Kidney (tissue), 14 donors: ENCODE results near the gene SCAANT1. TPM values are rescaled to one million over a fixed set of nuclear protein-coding genes. Genes with fewer than 3 reads are reported as not detected.

Source experiments
- DNase-seq, 5 donors: peaks; one replicate each; pipeline ENCODE4 v3.0.0-alpha.2; 2013 to 2020
- FAIRE-seq: peaks from 2 replicates; lab custom pipeline; 2012; peaks lifted over from hg19 to GRCh38; lab: Jason Lieb, UNC
- H3K27ac ChIP-seq, 2 donors: one replicate each; pipeline ENCODE4 v1.7.0; 2013; ENCODE audit warnings: low read depth in 2 of 2, low read length in 2 of 2, inconsistent platforms in 1 of 2
- H3K27me3 ChIP-seq: one replicate; pipeline ENCODE4 v1.7.1; 2013; ENCODE audit warnings: low read length, inconsistent platforms; ENCODE audit not compliant: control insufficient read depth, insufficient read depth
- H3K36me3 ChIP-seq, 3 donors: one replicate each; pipeline versions ENCODE4 v1.7.0 to v1.7.1; 2013; ENCODE audit warnings: low read length in 3 of 3, control low read depth in 1 of 3, inconsistent platforms in 1 of 3; ENCODE audit not compliant: insufficient read depth in 3 of 3, control insufficient read depth in 2 of 3
- H3K4me1 ChIP-seq, 3 donors: one replicate each; pipeline versions ENCODE4 v1.7.0 to v1.7.1; 2013; ENCODE audit warnings: low read length in 3 of 3, inconsistent platforms in 1 of 3, low read depth in 1 of 3; ENCODE audit not compliant: control insufficient read depth in 2 of 3, insufficient read depth in 2 of 3
- H3K4me3 ChIP-seq, 3 donors: one replicate each; pipeline versions ENCODE4 v1.7.0 to v1.8.1; 2013; ENCODE audit warnings: low read length in 3 of 3, control low read depth in 1 of 3, inconsistent platforms in 1 of 3
- H3K9ac ChIP-seq, 3 donors: one replicate each; pipeline versions ENCODE4 v1.7.0 to v1.7.1; 2013; ENCODE audit warnings: low read length in 3 of 3, control low read depth in 1 of 3, inconsistent platforms in 1 of 3
- H3K9me3 ChIP-seq, 3 donors: one replicate each; pipeline versions ENCODE4 v1.7.0 to v1.7.1; 2013; ENCODE audit warnings: low read length in 3 of 3, control low read depth in 1 of 3, inconsistent platforms in 1 of 3; ENCODE audit not compliant: control insufficient read depth in 2 of 3, insufficient read depth in 1 of 3
- intact Hi-C: fragments of 100-400 bp; cut with DNase I; formaldehyde crosslinking; loops from one replicate; pipeline ENCODE4 v1.11.1; 2022
- polyA plus RNA-seq: library from polyadenylated mRNA; stranded (reverse); fragments of 350-450 nt; fragmentation: Illumina TruSeq; extraction: RNeasy Lipid Tissue Mini Kit (QIAGEN cat#74804); gene quantifications from one replicate; pipeline ENCODE4 v1.2.3, GENCODE V29; 2014; ENCODE audit warnings: low read depth, low replicate concordance; ENCODE audit not compliant: insufficient read depth
- total RNA-seq: library from RNA; stranded (reverse); fragmentation: NEBNext Ultra II Directional; extraction: Animal tissue kit (Norgen Biotek cat#: 25700); gene quantifications from one replicate; pipeline ENCODE4 v1.2.1, GENCODE V29; 2021
- TF ChIP-seq, protein P1 (sequence below): IDR thresholded peaks from 3 replicates; pipeline ENCODE4 v1.5.1; 2012; ENCODE audit warnings: mild to moderate bottlenecking, moderate library complexity, borderline replicate concordance; ENCODE audit not compliant: insufficient read depth; ENCODE audit errors: extremely low read depth
- donor health status: control.
- donor health status: control.
- donor health status: control.
- donor health status: control.
- donor health status: control.
- donor health status: DM: yes; HTN: yes; CAD: no.
- donor health status: Normal renal cell carcinoma (clear cell type).

SCAANT1 gene
- total and polyA plus RNA-seq, 2 donors from 2014 or later: not detected

DNA sequence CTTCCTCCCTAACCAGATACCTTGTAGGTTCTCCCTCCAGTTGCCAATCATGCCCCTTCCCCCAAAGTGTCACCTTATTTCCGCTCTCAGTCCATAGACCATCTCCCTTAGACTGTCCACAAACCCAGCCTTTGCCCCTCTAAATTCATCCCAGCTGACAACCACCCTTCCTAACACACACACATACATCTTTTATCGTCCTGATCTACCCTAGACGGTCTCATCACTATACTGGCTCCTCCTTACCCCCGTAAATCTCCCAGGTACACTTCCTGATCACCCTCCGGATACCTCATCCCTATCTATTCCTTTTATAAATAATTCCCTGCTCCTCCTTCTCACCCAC lies 49.4 kb downstream of the SCAANT1 start:
- H3K9me3 ChIP-seq: no peaks in the 10 kb centered on the region
- H3K27me3 ChIP-seq: no peaks in the 10 kb centered on the region
- H3K4me1 ChIP-seq: peaks cover 0 to 8% (median 2%) of the 10 kb centered on the region in 3 donors
- DNase-seq (no peak), FAIRE-seq (no peak)
- H3K36me3 ChIP-seq: no peaks in the 10 kb centered on the region
- intact Hi-C loops: no loop called here
- TF ChIP-seq, protein P1, sequence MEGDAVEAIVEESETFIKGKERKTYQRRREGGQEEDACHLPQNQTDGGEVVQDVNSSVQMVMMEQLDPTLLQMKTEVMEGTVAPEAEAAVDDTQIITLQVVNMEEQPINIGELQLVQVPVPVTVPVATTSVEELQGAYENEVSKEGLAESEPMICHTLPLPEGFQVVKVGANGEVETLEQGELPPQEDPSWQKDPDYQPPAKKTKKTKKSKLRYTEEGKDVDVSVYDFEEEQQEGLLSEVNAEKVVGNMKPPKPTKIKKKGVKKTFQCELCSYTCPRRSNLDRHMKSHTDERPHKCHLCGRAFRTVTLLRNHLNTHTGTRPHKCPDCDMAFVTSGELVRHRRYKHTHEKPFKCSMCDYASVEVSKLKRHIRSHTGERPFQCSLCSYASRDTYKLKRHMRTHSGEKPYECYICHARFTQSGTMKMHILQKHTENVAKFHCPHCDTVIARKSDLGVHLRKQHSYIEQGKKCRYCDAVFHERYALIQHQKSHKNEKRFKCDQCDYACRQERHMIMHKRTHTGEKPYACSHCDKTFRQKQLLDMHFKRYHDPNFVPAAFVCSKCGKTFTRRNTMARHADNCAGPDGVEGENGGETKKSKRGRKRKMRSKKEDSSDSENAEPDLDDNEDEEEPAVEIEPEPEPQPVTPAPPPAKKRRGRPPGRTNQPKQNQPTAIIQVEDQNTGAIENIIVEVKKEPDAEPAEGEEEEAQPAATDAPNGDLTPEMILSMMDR: no peak
- peak overlapping the region in 1 of 2 donors; percentile 74 for H3K27ac ChIP-seq
- H3K4me3 ChIP-seq: peak overlapping the region; percentile 69 to 82 (median 80)
- peak overlapping the region; percentile 66 to 75 (median 67) for H3K9ac ChIP-seq

Other genes starting within 250 kb of the SCAANT1 start
- gene C3orf49, start 93.1 kb downstream of the SCAANT1 start, total RNA-seq: not detected
- not detected for gene C3orf49, start 93.1 kb downstream of the SCAANT1 start, polyA plus RNA-seq
- gene THOC7, start 48.6 kb downstream of the SCAANT1 start, total RNA-seq: 55.2 TPM
- 99.5 TPM for gene THOC7, start 48.6 kb downstream of the SCAANT1 start, polyA plus RNA-seq
- 36.4 TPM for gene ATXN7, start 48.5 kb downstream of the SCAANT1 start, total RNA-seq
- gene ATXN7, start 48.5 kb downstream of the SCAANT1 start, polyA plus RNA-seq: 1.4 TPM
- gene PSMD6, start 111.1 kb upstream of the SCAANT1 start, total RNA-seq: 62.7 TPM
- gene PSMD6, start 111.1 kb upstream of the SCAANT1 start, polyA plus RNA-seq: 78.0 TPM